Skeletal muscle tissue (tissue), 4 donors: ENCODE measurements around the gene COMMD8. TPM values are rescaled to one million over a fixed set of nuclear protein-coding genes. Genes with fewer than 3 reads are reported as not detected.

ENCODE experiments used
- H3K27ac ChIP-seq: one replicate; pipeline ENCODE4 v1.7.0; 2013; ENCODE audit warnings: mild to moderate bottlenecking, low read depth, low read length, inconsistent platforms
- H3K27me3 ChIP-seq, 3 donors: one replicate each; pipeline ENCODE4 v1.7.0; 2013; ENCODE audit warnings: low read length in 3 of 3; ENCODE audit not compliant: control insufficient read depth in 3 of 3, insufficient read depth in 3 of 3
- H3K36me3 ChIP-seq, 3 donors: one replicate each; pipeline ENCODE4 v1.7.0; 2013; ENCODE audit warnings: low read length in 3 of 3; ENCODE audit not compliant: control insufficient read depth in 3 of 3, insufficient read depth in 3 of 3
- H3K4me1 ChIP-seq, 3 donors: one replicate each; pipeline ENCODE4 v1.7.0; 2013; ENCODE audit warnings: low read length in 3 of 3, mild to moderate bottlenecking in 3 of 3; ENCODE audit not compliant: control insufficient read depth in 3 of 3, insufficient read depth in 3 of 3
- H3K4me3 ChIP-seq, 3 donors: one replicate each; pipeline ENCODE4 v1.7.0; 2013; ENCODE audit warnings: low read length in 3 of 3
- H3K9ac ChIP-seq, 3 donors: one replicate each; pipeline ENCODE4 v1.7.0; 2013; ENCODE audit warnings: low read length in 3 of 3, mild to moderate bottlenecking in 3 of 3, moderate library complexity in 2 of 3, low read depth in 1 of 3
- H3K9me3 ChIP-seq, 3 donors: one replicate each; pipeline ENCODE4 v1.7.0; 2013; ENCODE audit warnings: low read length in 3 of 3; ENCODE audit not compliant: control insufficient read depth in 3 of 3
- total RNA-seq: library from RNA; depleted of rRNA; stranded (reverse); fragments of >200 nt; gene quantifications from one replicate; pipeline ENCODE4 v1.2.3, GENCODE V29; 2014
- donor health status: Osteomylitis.

The COMMD8 gene
- total RNA-seq, 1 donor from 2014 or later, result 4.7 TPM

- Histone ChIP-seq H3K27ac (no peak overlapping the region), H3K27me3 (no peaks in the 10 kb centered on the region), H3K36me3 (peaks cover 4 to 17% (median 6%) of the 10 kb centered on the region in 3 donors), H3K9ac (no peak overlapping the region), H3K9me3 (no peaks in the 10 kb centered on the region), H3K4me3 (no peak overlapping the region), H3K4me1 (no peaks in the 10 kb centered on the region)
These were observed 11.8 kb downstream of the COMMD8 start for GRCh38 chr4:47451657-47452056.

- Histone ChIP-seq H3K9me3 (no peaks in the 10 kb centered on the region), H3K4me1 (no peaks in the 10 kb centered on the region), H3K4me3 (no peak overlapping the region), H3K9ac (no peak overlapping the region), H3K36me3 (no peaks in the 10 kb centered on the region), H3K27me3 (no peaks in the 10 kb centered on the region), H3K27ac (no peak overlapping the region)
These were observed 19.5 kb downstream of the COMMD8 start for GRCh38 chr4:47444031-47444430.

- no peaks in the 10 kb centered on the region for H3K9me3 ChIP-seq
- H3K4me3 ChIP-seq, result no peak overlapping the region
- no peaks in the 10 kb centered on the region for H3K36me3 ChIP-seq
- no peaks in the 10 kb centered on the region for H3K4me1 ChIP-seq
- no peak overlapping the region for H3K27ac ChIP-seq
- H3K9ac ChIP-seq, result no peak overlapping the region
- no peaks in the 10 kb centered on the region for H3K27me3 ChIP-seq
These were observed 20.5 kb downstream of the COMMD8 start for GRCh38 chr4:47442980-47443379.

GRCh38 chr4:47434931-47435330 lies 28.6 kb downstream of the COMMD8 start:
- no peaks in the 10 kb centered on the region for H3K4me1 ChIP-seq
- no peaks in the 10 kb centered on the region for H3K9me3 ChIP-seq
- no peak overlapping the region for H3K9ac ChIP-seq
- no peak overlapping the region for H3K27ac ChIP-seq
- H3K36me3 ChIP-seq, result no peaks in the 10 kb centered on the region
- no peaks in the 10 kb centered on the region for H3K27me3 ChIP-seq
- H3K4me3 ChIP-seq, result no peak overlapping the region

- Histone ChIP-seq H3K9me3 (no peaks in the 10 kb centered on the region), H3K36me3 (no peaks in the 10 kb centered on the region), H3K9ac (no peak overlapping the region), H3K4me3 (no peak overlapping the region), H3K27ac (no peak overlapping the region), H3K27me3 (no peaks in the 10 kb centered on the region), H3K4me1 (no peaks in the 10 kb centered on the region)
These were observed 30.8 kb downstream of the COMMD8 start for GRCh38 chr4:47432749-47433148.

GRCh38 chr4:47427935-47428334 lies 35.6 kb downstream of the COMMD8 start:
- no peak overlapping the region for H3K27ac ChIP-seq
- no peaks in the 10 kb centered on the region for H3K27me3 ChIP-seq
- H3K4me1 ChIP-seq, result no peaks in the 10 kb centered on the region
- H3K36me3 ChIP-seq, result no peaks in the 10 kb centered on the region
- H3K9ac ChIP-seq, result no peak overlapping the region
- no peak overlapping the region for H3K4me3 ChIP-seq
- no peaks in the 10 kb centered on the region for H3K9me3 ChIP-seq

- H3K4me3 ChIP-seq, result no peak overlapping the region
- no peaks in the 10 kb centered on the region for H3K36me3 ChIP-seq
- no peak overlapping the region for H3K9ac ChIP-seq
- H3K27ac ChIP-seq, result no peak overlapping the region
- H3K9me3 ChIP-seq, result no peaks in the 10 kb centered on the region
- H3K27me3 ChIP-seq, result no peaks in the 10 kb centered on the region
- no peaks in the 10 kb centered on the region for H3K4me1 ChIP-seq
These were observed 37.9 kb downstream of the COMMD8 start for GRCh38 chr4:47425628-47426027.

- H3K9me3 ChIP-seq, result no peaks in the 10 kb centered on the region
- no peak overlapping the region for H3K9ac ChIP-seq
- H3K27me3 ChIP-seq, result no peaks in the 10 kb centered on the region
- H3K27ac ChIP-seq, result no peak overlapping the region
- H3K4me3 ChIP-seq, result no peak overlapping the region
- no peaks in the 10 kb centered on the region for H3K36me3 ChIP-seq
- H3K4me1 ChIP-seq, result no peaks in the 10 kb centered on the region
These were observed 44.2 kb downstream of the COMMD8 start for GRCh38 chr4:47419296-47419695.

- no peak overlapping the region for H3K27ac ChIP-seq
- no peaks in the 10 kb centered on the region for H3K27me3 ChIP-seq
- H3K4me1 ChIP-seq, result no peaks in the 10 kb centered on the region
- H3K36me3 ChIP-seq, result no peaks in the 10 kb centered on the region
- H3K4me3 ChIP-seq, result no peak overlapping the region
- H3K9me3 ChIP-seq, result no peaks in the 10 kb centered on the region
- H3K9ac ChIP-seq, result no peak overlapping the region
These were observed 45.4 kb downstream of the COMMD8 start for GRCh38 chr4:47418147-47418546.

GRCh38 chr4:47415719-47416118 lies 47.8 kb downstream of the COMMD8 start:
- no peaks in the 10 kb centered on the region for H3K9me3 ChIP-seq
- H3K27me3 ChIP-seq, result no peaks in the 10 kb centered on the region
- H3K36me3 ChIP-seq, result no peaks in the 10 kb centered on the region
- H3K4me1 ChIP-seq, result no peaks in the 10 kb centered on the region
- H3K9ac ChIP-seq, result no peak overlapping the region
- H3K4me3 ChIP-seq, result no peak overlapping the region
- no peak overlapping the region for H3K27ac ChIP-seq

- no peak overlapping the region for H3K27ac ChIP-seq
- no peaks in the 10 kb centered on the region for H3K4me1 ChIP-seq
- H3K27me3 ChIP-seq, result no peaks in the 10 kb centered on the region
- H3K9ac ChIP-seq, result no peak overlapping the region
- no peaks in the 10 kb centered on the region for H3K36me3 ChIP-seq
- H3K9me3 ChIP-seq, result no peaks in the 10 kb centered on the region
- H3K4me3 ChIP-seq, result no peak overlapping the region
These were observed 50.0 kb downstream of the COMMD8 start for GRCh38 chr4:47413521-47413920.
